ENCODE results near the gene ZNF423. TPM values are rescaled to one million over a fixed set of nuclear protein-coding genes. Genes with fewer than 3 reads are reported as not detected.

ZNF423 gene
- total RNA-seq, 4 donors from 2014 or later = 4.1 to 20.2 (median 10.3) TPM

DNA sequence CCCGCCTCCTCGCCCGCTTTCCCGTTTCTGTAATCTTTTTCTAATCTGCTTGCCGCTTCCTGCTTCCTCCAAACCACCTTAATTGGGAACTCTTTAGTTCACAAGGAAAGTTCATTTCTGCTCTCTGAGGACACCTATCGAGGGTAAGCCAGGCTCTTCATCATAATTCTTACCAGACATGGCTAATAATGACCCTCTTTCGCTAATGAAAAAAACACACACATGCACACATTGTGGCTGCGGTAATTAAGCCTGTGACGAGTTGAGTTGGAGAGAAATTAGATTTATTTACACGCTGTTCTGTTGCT is 100.6 kb downstream of the ZNF423 start:
- TF ChIP-seq, protein P1, sequence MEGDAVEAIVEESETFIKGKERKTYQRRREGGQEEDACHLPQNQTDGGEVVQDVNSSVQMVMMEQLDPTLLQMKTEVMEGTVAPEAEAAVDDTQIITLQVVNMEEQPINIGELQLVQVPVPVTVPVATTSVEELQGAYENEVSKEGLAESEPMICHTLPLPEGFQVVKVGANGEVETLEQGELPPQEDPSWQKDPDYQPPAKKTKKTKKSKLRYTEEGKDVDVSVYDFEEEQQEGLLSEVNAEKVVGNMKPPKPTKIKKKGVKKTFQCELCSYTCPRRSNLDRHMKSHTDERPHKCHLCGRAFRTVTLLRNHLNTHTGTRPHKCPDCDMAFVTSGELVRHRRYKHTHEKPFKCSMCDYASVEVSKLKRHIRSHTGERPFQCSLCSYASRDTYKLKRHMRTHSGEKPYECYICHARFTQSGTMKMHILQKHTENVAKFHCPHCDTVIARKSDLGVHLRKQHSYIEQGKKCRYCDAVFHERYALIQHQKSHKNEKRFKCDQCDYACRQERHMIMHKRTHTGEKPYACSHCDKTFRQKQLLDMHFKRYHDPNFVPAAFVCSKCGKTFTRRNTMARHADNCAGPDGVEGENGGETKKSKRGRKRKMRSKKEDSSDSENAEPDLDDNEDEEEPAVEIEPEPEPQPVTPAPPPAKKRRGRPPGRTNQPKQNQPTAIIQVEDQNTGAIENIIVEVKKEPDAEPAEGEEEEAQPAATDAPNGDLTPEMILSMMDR (IDR thresholded peaks at IDR 0.05; ENCODE audit: low read depth) = no peak

DNA sequence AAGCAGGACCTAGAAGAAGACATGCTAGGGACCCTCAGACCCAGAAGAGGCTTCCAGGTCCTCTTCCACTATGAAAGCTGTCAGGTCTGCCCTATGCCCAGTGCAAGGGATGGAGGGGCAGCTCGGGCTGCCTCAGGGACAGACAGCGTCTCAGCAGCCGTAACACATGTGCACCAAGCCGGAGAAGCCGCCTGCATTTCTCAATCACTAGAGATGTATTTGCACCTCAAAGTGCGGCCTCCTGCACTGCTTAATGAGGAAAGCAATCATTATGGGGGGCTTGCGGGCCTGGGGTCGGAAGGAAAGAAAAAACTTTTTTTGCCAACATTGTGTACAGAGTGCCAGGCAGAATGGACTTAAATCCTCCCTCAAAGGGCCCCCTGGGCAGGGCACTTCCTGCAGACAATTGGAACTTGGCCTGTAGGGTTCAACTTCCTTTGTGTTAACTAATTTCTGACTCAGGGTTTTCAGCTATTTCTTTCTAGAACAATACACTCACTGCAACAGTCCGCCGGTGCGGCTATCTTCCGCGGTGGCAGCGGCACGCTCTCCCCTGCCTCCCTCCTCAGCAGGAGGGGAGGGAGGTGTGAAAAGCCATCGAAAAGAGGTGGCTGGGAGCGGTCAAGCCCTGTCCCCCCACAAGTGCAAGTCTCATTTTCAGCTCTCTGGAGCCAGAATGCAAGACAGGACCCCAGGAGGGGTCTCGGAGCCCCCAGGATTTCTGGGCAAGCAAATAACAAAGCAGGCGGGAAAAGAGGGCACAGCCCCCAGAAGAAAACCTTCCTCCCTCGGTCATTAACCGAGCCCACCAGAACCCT is 101.2 kb downstream of the ZNF423 start:
- TF ChIP-seq, protein P1 (IDR thresholded peaks at IDR 0.05; ENCODE audit: low read depth) = no peak

DNA sequence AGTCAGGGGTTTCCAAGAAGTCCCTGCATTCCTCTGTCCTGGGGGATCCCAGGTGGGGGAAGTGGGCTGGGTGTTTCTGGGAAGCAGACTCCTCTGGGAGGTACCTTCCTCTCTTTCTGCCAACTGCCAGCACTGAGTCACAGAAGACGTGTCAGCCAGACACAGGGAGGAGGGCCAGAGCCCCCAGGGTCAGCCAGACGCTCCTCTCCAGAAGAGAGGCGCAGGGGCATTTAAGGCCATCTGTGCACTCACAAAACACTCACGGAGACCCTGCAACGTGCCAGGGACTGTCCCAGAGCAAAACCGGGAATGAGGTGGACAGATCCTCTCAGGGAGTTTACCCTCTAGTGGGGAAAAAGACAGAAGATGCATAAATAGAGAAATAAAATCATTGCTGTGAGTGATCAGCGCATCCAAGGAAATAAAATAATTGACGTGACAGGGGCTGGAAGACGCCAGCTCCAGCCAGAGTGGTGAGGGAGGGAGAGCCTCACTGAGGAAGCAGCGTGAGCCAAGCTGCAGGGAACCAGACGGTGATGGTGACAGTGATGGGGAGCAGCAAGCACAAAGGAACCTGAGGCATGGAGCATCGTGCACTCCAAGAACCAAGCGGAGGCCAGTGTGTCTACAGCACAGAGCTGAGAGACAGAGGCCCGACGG is 105.4 kb downstream of the ZNF423 start:
- TF ChIP-seq, protein P1 (IDR thresholded peaks at IDR 0.05; ENCODE audit: low read depth) = no peak

DNA sequence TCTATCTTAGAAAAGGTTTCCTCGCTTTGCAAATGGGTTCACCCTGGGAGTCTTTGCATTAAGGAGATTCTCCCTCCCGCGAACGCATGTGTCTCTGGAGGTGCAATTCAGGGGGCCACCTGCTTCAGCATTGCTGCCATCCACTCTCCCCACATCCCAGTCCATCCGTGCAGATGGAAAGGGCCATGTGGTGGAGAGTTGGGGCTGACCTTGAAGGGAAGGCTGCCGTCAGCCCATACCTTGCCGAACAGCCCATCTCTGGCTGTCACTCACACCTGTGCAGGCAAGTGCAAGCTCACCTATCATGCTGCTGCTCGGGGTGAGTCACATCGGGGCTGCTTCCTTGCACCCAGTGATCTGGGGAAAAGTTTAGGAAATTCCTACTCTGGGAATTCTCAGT is 106.1 kb downstream of the ZNF423 start:
- TF ChIP-seq, protein P1 (IDR thresholded peaks at IDR 0.05; ENCODE audit: low read depth) = no peak

DNA sequence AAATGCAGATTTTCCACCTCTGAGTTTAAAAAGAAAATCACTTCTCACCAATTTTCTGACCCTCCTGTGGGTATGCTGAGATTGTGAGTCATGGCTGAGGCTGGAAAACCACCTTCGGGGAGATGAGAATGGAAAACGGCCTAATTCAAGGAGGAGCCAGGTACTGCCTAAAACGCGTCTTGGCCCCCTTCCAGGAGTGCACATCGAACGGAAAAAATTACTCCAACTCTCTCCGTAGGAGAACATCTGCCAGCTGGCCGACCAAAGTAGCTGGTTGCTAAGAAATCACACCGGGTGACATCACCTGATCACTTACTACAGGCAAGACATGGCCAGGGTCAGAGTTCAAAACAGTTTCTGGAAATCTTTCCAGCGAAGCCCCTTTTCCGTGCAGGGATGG is 107.6 kb downstream of the ZNF423 start:
- TF ChIP-seq, protein P1 (IDR thresholded peaks at IDR 0.05; ENCODE audit: low read depth) = no peak

DNA sequence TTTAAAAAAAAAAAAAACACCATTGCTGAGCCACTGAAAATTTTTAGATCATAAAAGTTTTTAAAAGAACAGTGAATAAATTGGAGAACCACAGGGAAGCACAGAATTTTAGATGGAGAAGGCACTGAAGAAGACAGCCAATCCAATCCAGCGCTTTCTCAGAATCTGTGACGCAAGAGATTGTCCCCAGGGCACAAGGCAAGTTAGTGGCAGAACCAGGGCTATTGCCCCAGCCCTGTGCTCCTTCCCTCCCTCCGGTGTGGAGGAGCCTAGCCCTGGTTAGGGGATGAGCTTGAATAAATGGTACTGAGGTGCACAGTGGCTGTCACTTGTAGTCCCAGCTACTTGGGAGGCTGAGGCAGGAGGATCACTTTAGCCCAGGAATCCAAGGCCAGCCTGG is 108.3 kb downstream of the ZNF423 start:
- TF ChIP-seq, protein P1 (IDR thresholded peaks at IDR 0.05; ENCODE audit: low read depth) = no peak

DNA sequence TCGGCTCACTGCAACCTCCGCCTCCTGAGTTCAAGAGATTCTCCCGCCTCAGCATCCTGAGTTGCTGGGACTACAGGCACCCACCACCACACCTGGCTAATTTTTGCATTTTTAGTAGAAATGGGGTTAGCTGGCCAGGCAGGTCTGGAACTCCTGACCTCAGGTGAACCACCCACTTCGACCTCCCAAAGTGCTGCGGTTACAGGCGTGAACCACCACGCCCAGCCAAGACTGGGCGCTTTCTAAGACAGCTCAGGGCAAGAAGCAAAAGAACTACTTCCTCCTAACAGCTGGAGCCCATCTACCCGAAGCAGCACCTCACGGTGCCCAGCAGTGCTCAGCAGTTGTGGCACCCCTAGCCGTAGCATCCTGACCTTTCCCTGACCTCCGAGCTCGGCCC is 109.4 kb downstream of the ZNF423 start:
- TF ChIP-seq, protein P1 (IDR thresholded peaks at IDR 0.05; ENCODE audit: low read depth) = no peak

All from subcutaneous adipose tissue (tissue), 4 donors.